COLO668 (cell line): Measurements from ENCODE around the gene SMYD1.

Experiments used
- DNase-seq: peaks from one replicate; lab custom pipeline; 2025; ENCODE audit not compliant: unreplicated experiment; lab: John Stamatoyannopoulos, UW

Gene SMYD1

GRCh38 chr2:88055371-88056128 is 12.1 kb upstream of the SMYD1 start, which contains the start of gene KRCC1:
Gene KRCC1 (minus strand): TSS chr2:88055783. CDS start chr2:88028563, 27,220 bp downstream.
- DNase-seq: peak; percentile 93

- DNase-seq: no peak
Measured at GRCh38 chr2:88057437-88057844, 10.2 kb upstream of the SMYD1 start.

GRCh38 chr2:88058191-88058590 is 9.4 kb upstream of the SMYD1 start:
- DNase-seq: no peak

DNA sequence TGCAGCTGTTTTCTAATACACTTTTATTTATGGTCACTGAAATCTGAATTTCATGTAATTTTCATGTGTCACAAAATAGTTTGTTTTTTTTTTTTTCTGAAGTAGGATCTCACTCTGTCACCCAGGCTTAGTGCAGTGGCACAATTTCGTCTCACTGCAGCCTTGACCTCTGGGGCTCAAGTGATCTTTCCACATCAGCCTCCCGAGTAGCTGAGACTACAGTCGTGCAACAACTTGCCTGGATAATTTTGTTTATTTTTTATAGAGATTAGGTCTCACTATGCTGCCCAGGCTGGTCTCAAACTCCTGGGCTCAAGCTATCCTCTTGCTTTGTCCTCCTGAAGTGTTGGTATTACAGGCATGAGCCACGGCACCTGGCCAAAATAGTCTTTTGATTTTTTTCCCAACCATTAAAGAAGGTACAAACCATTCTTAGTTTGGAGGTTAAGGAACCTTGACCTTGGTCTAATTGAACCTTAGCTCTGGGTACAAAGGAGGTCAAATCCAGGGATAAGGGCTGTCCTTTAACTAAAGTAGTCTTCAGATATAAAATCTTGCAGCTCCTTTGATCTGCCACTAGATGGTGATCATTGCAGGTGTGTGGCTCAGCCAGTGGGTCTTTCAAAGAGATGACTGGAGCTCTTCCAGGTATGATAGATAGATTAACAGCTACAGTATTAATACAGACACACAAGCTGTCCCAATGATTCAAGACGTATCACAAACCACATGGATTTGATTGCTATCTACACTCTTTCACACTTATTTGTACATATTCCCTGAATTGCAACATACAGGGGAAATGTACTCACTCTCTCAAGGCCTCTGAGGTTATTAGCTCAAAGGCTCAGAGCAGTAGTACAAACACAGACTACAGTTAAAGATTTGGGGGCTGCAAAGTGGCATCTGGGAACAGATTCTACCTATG is 7.4 kb upstream of the SMYD1 start:
- DNase-seq: peak; percentile 9

- DNase-seq: no peak
Measured at GRCh38 chr2:88060907-88061275, 6.7 kb upstream of the SMYD1 start.

DNA sequence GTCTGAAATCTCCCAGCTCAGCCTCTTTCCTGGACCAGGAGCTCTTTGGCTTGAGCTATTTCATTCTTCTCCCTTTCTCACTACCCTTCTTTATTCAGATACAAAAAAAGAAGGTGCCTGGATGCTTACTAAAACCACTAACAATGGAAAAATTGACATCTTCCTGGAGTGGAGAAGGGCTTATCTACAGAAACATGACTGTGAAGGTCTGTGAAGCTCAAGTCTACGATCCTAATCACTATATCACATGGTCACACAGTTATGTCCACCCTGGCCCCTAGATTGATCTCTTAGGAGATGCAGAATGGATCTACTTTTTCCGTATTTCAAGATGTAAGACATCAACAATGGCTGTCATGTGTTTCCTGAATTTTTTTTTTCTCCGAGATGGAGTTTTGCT is 6.3 kb upstream of the SMYD1 start:
- DNase-seq: no peak

DNA sequence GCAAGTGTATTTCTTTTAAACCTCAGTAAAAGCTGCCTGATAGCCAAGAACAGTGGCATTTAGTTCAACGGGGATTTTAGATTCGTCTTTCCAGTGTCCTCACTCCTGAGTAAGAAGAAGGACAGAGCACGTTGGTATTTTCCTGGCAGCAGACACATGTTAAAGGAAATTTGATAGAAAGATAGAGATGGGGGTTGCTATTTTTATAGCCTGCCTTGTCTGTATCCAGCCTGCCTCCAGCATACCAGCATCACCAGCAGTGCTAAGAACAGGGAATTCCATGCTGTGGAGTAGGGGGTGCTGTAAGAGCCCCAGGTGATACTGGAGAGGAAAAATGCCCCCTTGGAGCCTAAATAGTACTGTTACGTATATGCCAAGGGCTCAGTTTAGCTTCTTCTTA is 1.1 kb upstream of the SMYD1 start:
- no peak for DNase-seq

- DNase-seq: no peak
Measured at GRCh38 chr2:88067189-88067588, 436 bp upstream of the SMYD1 start.

- no peak for DNase-seq
Measured at GRCh38 chr2:88068044-88068443, 419 bp downstream of the SMYD1 start.

GRCh38 chr2:88069117-88069516 is 1.5 kb downstream of the SMYD1 start:
- no peak for DNase-seq

GRCh38 chr2:88070055-88070454 is 2.4 kb downstream of the SMYD1 start:
- DNase-seq: no peak

- no peak for DNase-seq
Measured at GRCh38 chr2:88071365-88071764, 3.7 kb downstream of the SMYD1 start.

DNA sequence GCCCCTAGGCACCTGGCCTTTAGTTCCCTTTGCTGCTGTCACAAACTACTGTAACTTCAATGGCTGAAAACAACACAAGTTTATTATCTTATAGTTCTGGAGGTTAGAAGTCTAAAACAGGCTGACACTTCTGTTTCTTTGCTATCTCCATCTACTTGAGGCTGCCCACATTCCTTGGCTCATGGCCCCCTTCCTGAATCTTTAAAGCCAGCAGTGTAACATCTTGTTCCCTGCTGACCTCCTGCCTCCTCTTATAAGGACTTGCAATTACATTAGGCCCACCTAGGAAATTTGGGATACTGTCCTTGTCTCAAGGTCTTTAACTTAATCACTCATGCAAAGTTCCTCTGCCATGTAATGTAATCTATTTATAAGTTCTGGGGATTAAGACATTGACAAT is 6.5 kb downstream of the SMYD1 start:
- DNase-seq: no peak

DNA sequence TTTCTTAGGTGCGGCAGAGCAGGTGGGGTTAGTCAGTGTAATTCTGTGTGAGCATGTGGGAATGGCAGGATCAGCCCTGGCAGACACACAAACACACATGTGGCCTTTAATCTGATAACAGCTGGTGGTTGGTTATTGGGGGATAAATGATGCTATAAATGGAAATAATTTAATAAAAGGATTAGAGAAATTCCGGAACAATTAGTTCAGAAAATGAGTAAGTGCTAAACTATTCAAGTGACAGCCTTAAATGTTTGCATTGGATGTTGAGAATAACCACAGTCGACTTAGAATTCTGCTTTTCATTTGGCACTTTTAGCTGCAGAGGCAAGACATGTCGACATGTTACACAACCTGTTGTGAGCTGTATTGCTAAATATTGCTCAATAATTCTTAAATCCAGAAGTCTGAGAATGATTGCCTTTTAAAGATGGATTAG is 7.2 kb downstream of the SMYD1 start:
- no peak for DNase-seq

- no peak for DNase-seq
Measured at GRCh38 chr2:88077080-88077479, 9.5 kb downstream of the SMYD1 start.

- no peak for DNase-seq
Measured at GRCh38 chr2:88078643-88079172, 11.1 kb downstream of the SMYD1 start.

DNA sequence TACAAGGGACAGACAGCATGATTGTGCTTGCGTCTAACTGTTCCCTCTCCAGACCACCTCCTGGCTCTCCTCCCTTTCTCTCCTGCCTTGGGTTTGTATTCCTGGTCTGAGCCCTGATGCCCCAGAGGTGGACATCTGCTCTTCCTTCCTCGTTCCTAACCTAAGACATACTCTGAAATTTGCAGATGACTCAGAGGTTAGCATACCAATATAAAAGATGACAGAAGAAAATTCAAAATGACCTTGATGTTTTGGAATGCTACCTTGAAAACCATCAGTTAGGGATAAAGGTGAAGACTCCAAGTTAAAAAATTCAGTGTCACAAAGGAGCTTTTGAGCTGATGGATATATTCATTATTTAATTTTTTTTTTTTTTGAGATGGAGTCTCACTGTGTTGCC is 12.9 kb downstream of the SMYD1 start:
- no peak for DNase-seq

DNA sequence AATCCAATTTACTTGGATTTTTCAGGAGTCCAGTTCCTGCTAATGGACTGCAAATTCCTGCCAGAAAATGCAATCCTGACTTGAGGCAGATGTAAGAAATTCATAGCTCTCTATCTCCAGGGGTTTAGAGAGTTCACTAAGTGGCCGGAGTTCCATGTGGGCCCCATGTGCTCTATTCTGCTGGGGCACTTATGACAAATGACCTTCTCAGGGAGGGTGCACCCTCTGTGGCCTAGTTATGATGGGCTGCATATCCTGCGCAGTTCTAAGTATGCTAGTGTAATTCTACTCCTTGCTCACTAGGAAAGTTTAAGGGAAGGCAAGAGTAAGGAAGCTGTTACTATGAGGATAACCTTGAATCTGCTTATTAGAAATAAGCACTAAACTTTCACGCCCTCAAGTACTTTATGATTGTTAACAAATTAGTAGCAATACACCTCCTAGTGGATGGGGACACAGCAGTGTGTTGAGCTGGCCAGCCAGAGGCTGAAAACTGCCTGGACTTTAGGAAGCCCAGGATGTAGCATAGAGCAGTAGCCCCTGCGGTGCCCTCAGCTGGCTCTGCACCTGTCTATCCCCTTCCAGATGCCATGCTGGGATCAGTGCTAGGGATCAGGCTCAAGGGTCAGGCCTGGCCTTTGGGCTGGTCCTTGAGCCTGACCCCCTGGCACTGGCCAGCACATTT is 14.4 kb downstream of the SMYD1 start:
- DNase-seq: no peak

GRCh38 chr2:88082781-88083180 is 15.2 kb downstream of the SMYD1 start:
- DNase-seq: no peak

DNA sequence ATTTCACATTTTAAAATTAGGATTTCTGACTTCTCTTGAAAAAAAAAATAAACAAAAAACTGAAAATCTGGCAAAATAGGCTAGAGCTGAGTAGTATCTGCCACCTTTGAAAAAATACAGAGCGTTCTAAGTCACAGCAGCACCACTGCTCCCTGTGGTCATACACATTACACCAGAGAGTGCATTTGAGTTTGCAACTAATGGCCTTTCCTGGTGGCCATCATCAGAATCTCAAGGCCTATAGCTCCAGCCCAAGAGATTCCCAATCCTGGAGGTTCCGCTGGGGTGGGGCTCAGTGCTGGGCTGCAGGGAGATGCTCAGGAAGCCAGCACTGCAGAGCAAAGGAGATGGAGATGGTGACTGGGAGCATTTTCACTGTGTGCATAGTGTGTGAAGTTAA is 17.5 kb downstream of the SMYD1 start:
- no peak for DNase-seq

DNA sequence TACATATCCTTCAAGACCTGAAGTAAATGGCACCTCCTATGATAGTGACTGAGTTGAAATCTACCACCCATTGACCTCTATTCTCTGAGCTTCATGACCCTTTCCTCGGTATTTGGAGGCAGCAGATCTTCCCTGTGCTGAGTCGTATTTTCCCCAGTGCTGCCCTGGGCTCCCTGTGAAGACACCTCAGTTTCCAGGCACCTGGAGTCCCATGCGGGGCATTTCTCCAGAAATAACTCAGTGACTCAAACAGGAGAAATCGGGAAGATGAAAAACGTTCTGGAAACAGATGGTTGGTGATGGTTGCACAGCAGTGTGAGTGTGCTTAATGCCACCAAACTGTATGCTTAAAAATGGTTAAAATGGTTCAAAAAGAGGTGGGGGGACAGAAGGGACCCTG is 18.0 kb downstream of the SMYD1 start:
- no peak for DNase-seq
